HG02973 (cell line): ENCODE data around the gene PTPRG.
"Not testable (repeated sequence)": the region's sequence is repeated elsewhere in the genome, so short reads cannot be mapped to it uniquely, and the experiment has no call there.

Experiments used
- ATAC-seq: cut with Tn5 transposase; IDR thresholded peaks from one replicate; pipeline ENCODE4 v1.9.1; 2021; ENCODE audit warnings: moderate library complexity; ENCODE audit not compliant: unreplicated experiment

The PTPRG gene

GRCh38 chr3:61816304-61816703 is 254.9 kb downstream of the PTPRG start:
- ATAC-seq = not testable (repeated sequence)

- no peak for ATAC-seq
These were observed 258.5 kb downstream of the PTPRG start for GRCh38 chr3:61819861-61820260.

GRCh38 chr3:61820306-61820992 is 259.1 kb downstream of the PTPRG start:
- no peak for ATAC-seq

- ATAC-seq = no peak
These were observed 260.5 kb downstream of the PTPRG start for GRCh38 chr3:61821823-61822251.

GRCh38 chr3:61822588-61822987 is 261.2 kb downstream of the PTPRG start:
- no peak for ATAC-seq

GRCh38 chr3:61824553-61825135 is 263.3 kb downstream of the PTPRG start:
- no peak for ATAC-seq

- ATAC-seq = no peak
These were observed 264.8 kb downstream of the PTPRG start for GRCh38 chr3:61826161-61826560.

GRCh38 chr3:61828184-61828874 is 267.0 kb downstream of the PTPRG start:
- ATAC-seq = no peak

- ATAC-seq = no peak
These were observed 267.7 kb downstream of the PTPRG start for GRCh38 chr3:61828880-61829721.

- no peak for ATAC-seq
These were observed 268.5 kb downstream of the PTPRG start for GRCh38 chr3:61829722-61830350.

- ATAC-seq = no peak
These were observed 270.6 kb downstream of the PTPRG start for GRCh38 chr3:61831973-61832372.

- ATAC-seq = no peak
These were observed 271.2 kb downstream of the PTPRG start for GRCh38 chr3:61832375-61833229.

GRCh38 chr3:61839256-61839655 is 277.9 kb downstream of the PTPRG start:
- no peak for ATAC-seq

GRCh38 chr3:61841111-61841845 is 279.9 kb downstream of the PTPRG start:
- ATAC-seq = no peak

GRCh38 chr3:61841988-61842387 is 280.6 kb downstream of the PTPRG start:
- ATAC-seq = no peak

- no peak for ATAC-seq
These were observed 283.0 kb downstream of the PTPRG start for GRCh38 chr3:61844346-61844745.

- no peak for ATAC-seq
These were observed 285.1 kb downstream of the PTPRG start for GRCh38 chr3:61846488-61846887.

GRCh38 chr3:61847784-61848462 is 286.6 kb downstream of the PTPRG start:
- ATAC-seq = no peak

GRCh38 chr3:61848885-61849284 is 287.5 kb downstream of the PTPRG start:
- ATAC-seq = no peak
